Heart right ventricle (tissue), 16 donors: ENCODE measurements around the gene DHRSX. TPM values are rescaled to one million over a fixed set of nuclear protein-coding genes. Genes with fewer than 3 reads are reported as not detected.

Source experiments
- ATAC-seq, 8 donors: fragments of 200-7000 bp; cut with Tn5 transposase; one replicate each; pipeline ENCODE4 v1.9.1; 2020; ENCODE audit warnings: mild to moderate bottlenecking in 8 of 8, moderate library complexity in 8 of 8, moderate number of reproducible peaks in 1 of 8
- DNase-seq, 2 donors: peaks; one replicate each; pipeline ENCODE4 v3.0.0-alpha.2; 2020
- H3K27ac ChIP-seq, 10 donors: fragments of 200-600 bp; sonication (generic) in 2 of 10; one replicate each; pipeline versions ENCODE4 v1.5.0 to v1.8.0; 2020 to 2022; ENCODE audit warnings: mild to moderate bottlenecking in 3 of 10
- H3K27me3 ChIP-seq, 7 donors: fragments of 200-600 bp; one replicate each; pipeline ENCODE4 v1.8.0; 2021 to 2022; ENCODE audit warnings: mild to moderate bottlenecking in 2 of 7
- H3K36me3 ChIP-seq, 9 donors: fragments of 200-600 bp; sonication (generic) in 1 of 9; one replicate each; pipeline versions ENCODE4 v1.5.0 to v1.8.0; 2020 to 2022; ENCODE audit warnings: mild to moderate bottlenecking in 2 of 9
- H3K4me1 ChIP-seq, 9 donors: fragments of 200-600 bp; sonication (generic) in 1 of 9; one replicate each; pipeline versions ENCODE4 v1.5.0 to v1.8.0; 2020 to 2022; ENCODE audit warnings: mild to moderate bottlenecking in 4 of 9
- H3K4me3 ChIP-seq, 10 donors: fragments of 200-600 bp; sonication (generic) in 2 of 10; one replicate each; pipeline versions ENCODE4 v1.5.0 to v1.8.0; 2020 to 2022; ENCODE audit warnings: mild to moderate bottlenecking in 7 of 10, moderate library complexity in 2 of 10
- H3K9me3 ChIP-seq, 11 donors: fragments of 200-600 bp in 10 of 11; sonication (generic) in 2 of 11; one replicate each; pipeline versions ENCODE4 v1.5.0 to v1.8.0; 2013 to 2022; ENCODE audit warnings: mild to moderate bottlenecking in 2 of 11, control low read depth in 1 of 11, moderate library complexity in 1 of 11
- WGBS, 2 donors: extraction: QIAGEN DNeasy Blood & Tissue Kit; methylation state at CpG; one replicate each; pipeline ENCODE4 v1.1.7; 2013; ENCODE audit warnings: inconsistent platforms in 1 of 2; 5-methylcytosine and 5-hydroxymethylcytosine counted together
- intact Hi-C, 10 donors: fragments of 100-400 bp; cut with DNase I; formaldehyde crosslinking; loops; one replicate each; pipeline versions ENCODE4 v1.11.1 to v1.14.2; 2022
- polyA plus RNA-seq, 2 donors: library from polyadenylated mRNA; stranded (reverse); fragments of 200-250 nt; gene quantifications; one replicate each; pipeline ENCODE4 v1.2.3, GENCODE V29; 2013
- total RNA-seq, 10 donors: library from RNA; stranded (reverse); fragmentation: NEBNext Ultra II Directional in 3 of 10; extraction: Animal tissue kit (Norgen Biotek cat#: 25700) in 3 of 10; gene quantifications; one replicate each; pipeline versions ENCODE4 v1.2.1 to v1.2.4, GENCODE V29; 2021 to 2023
- TF ChIP-seq, protein P1 (sequence below), 9 donors: fragments of 200-600 bp; sonication (generic) in 2 of 9; IDR thresholded peaks; one replicate each; pipeline versions ENCODE4 v1.5.0 to v1.8.0; 2021 to 2022; ENCODE audit warnings: antibody characterized with exemption in 9 of 9, mild to moderate bottlenecking in 5 of 9, moderate library complexity in 1 of 9
- donor health status: Arrhythmogenic right ventricular cardiomyopathy.
- donor health status: ischemic (EF 13 %, LVEDD 7.1; RV severe dilation, severe dysfunction).
- donor health status: healthy with polysubstance abuse.
- donor health status: DM: no; HTN: yes; CAD: no.
- donor health status: DM: no; HTN: no; CAD: no.
- donor health status: ischemic (EF 25% LVEDD 6.9; RV normal size, moderate dysfunction).
- donor health status: ischemic (EF 25% LVEDD 5.7; RV mildly dilated, moderate dysfunction).
- donor health status: healthy.
- donor health status: DM: yes; HTN: yes; CAD: no.
- donor health status: Ischemic cardiomyopathy.
- donor health status: ischemic (EF 35%, LVEDD 5.7; RV mildly dilated, moderate dysfunction).
- donor health status: nonischemic (EF 11% LVEDD 7.7; RV severe dilation, severe dysfunction).
- donor health status: DM: yes; HTN: yes; CAD: no.
- donor health status: PGD.
- donor health status: ischemic (EF 29% LVEDD 5.4; RV normal size, mild dysfunction).
- donor health status: nonischemic (EF 23%, LVEDD 6.1; RV moderate dilation, normal function).

DHRSX gene
- total and polyA plus RNA-seq, 12 donors, result 13.8 to 35.9 (median 26.2) TPM

DNA sequence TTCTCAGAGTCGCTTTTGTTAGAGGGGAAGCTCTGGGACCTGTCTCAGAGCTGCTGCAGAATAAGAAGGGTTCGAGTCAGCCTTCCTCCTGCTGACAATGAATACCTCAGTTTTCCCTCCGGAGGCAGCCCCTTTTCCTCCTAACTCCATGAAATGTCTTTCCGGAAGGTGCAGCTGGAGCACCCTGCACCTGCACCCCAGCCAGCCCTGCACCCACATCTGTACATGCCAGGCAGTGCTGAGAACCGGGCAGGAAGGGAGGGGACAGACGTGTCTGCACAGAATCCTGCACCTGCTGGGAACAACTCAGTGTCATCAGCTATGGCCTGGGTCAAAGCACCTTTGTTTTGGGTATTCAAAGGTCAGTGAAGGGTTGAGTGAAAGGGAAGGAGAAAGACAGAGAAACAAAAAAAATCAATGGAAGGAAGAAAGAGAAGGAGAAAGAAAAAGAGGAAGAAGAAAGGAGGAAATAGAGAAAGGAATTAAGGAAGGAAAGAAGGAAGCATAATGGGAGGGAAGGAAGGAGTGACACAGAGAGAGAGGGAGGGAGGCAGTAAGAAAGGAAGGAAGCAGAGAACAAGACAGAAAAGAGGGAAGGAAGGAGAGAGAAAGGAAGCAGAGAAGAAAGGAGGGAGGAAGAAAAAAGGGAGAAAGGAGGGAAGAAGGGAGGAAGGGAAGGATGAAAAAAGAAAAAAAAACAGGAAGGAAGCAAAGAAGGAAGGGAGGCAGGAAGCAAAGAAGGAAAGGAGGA, 273.7 kb downstream of the DHRSX start:
- peaks cover 0 to 36% (median 3%) of the 10 kb centered on the region in 9 donors for H3K36me3 ChIP-seq
- TF ChIP-seq, protein P1, sequence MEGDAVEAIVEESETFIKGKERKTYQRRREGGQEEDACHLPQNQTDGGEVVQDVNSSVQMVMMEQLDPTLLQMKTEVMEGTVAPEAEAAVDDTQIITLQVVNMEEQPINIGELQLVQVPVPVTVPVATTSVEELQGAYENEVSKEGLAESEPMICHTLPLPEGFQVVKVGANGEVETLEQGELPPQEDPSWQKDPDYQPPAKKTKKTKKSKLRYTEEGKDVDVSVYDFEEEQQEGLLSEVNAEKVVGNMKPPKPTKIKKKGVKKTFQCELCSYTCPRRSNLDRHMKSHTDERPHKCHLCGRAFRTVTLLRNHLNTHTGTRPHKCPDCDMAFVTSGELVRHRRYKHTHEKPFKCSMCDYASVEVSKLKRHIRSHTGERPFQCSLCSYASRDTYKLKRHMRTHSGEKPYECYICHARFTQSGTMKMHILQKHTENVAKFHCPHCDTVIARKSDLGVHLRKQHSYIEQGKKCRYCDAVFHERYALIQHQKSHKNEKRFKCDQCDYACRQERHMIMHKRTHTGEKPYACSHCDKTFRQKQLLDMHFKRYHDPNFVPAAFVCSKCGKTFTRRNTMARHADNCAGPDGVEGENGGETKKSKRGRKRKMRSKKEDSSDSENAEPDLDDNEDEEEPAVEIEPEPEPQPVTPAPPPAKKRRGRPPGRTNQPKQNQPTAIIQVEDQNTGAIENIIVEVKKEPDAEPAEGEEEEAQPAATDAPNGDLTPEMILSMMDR (IDR thresholded peaks at IDR 0.05), result no peak
- no peak for ATAC-seq

DNA sequence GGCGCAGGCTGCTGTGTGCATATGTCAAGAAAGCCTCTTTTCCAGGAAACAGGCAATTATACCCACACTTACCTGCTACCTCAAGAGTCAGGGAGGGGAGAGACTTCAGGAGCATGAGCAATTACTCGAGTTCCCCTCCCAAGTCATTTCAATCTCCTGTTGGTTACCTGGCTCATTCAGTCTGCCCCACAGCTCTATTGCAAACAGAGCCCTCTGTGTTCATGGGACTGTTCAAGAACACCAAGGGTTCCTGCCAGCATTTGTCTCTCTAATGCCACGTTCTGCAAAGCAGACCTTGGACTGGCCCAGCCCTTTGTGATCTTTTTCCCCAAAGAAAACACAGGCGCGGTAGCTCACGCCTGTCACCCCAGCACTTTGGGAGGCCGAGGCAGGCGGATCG, 274.6 kb downstream of the DHRSX start:
- TF ChIP-seq, protein P1 (IDR thresholded peaks at IDR 0.05), result no peak
- Histone ChIP-seq H3K27ac (no peak overlapping the region), H3K27me3 (no peaks in the 10 kb centered on the region), H3K4me3 (no peak overlapping the region), H3K4me1 (no peaks in the 10 kb centered on the region), H3K9me3 (peaks cover 0 to 21% (median 0%) of the 10 kb centered on the region in 11 donors), H3K36me3 (peaks cover 0 to 45% (median 5%) of the 10 kb centered on the region in 9 donors)
- DNase-seq, result no peak
- no peak for ATAC-seq
- intact Hi-C loops, result no loop called here
- 82 to 90% methylated on average over 9 of the region's 9 CpGs for WGBS, 2 donors

More for the DNA sequence above, 273.7 kb downstream of the DHRSX start:
- WGBS, 2 donors, result 91 to 95% methylated on average over 6 of the region's 6 CpGs
- no peaks in the 10 kb centered on the region for H3K27me3 ChIP-seq
- no peak for DNase-seq
- H3K4me3 ChIP-seq, result no peak overlapping the region
- H3K9me3 ChIP-seq, result peaks cover 0 to 20% (median 0%) of the 10 kb centered on the region in 11 donors
- H3K4me1 ChIP-seq, result no peaks in the 10 kb centered on the region
- no peak overlapping the region for H3K27ac ChIP-seq
- intact Hi-C loops, result no loop called here

DNA sequence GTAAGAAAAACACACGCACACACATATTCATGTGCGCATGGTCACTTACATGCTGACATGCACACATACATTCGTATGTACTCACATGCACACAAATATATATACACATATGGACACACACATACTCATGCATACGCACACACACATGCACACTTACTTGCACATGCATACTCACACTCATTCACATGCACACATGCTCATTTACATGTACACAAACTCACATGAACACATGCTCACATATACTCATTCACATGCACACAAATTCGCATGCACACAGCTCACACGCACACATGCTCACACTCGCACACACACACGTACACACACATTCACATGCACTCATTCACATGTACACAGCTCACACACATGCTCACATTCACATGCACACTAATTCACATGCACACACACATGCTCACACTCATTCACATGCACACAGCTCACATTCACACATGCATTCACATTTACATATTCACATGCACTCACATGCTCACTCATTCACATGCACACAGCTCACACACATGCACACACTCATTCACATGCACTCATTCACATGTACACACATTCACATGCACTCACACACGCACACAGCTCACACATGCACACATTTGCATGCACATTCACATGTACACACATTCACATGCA, 276.1 kb downstream of the DHRSX start:
- ATAC-seq, result no peak
- no peak overlapping the region for H3K27ac ChIP-seq
- no peak for DNase-seq
- no peaks in the 10 kb centered on the region for H3K4me1 ChIP-seq
- TF ChIP-seq, protein P1 (IDR thresholded peaks at IDR 0.05), result no peak
- intact Hi-C loops, result no loop called here
- H3K9me3 ChIP-seq, result peaks cover 0 to 34% (median 6%) of the 10 kb centered on the region in 11 donors
- no peak overlapping the region for H3K4me3 ChIP-seq
- H3K36me3 ChIP-seq, result peaks cover 0 to 50% (median 15%) of the 10 kb centered on the region in 9 donors
- 94 to 95% methylated on average over 9 of the region's 9 CpGs for WGBS, 2 donors
- no peaks in the 10 kb centered on the region for H3K27me3 ChIP-seq

DNA sequence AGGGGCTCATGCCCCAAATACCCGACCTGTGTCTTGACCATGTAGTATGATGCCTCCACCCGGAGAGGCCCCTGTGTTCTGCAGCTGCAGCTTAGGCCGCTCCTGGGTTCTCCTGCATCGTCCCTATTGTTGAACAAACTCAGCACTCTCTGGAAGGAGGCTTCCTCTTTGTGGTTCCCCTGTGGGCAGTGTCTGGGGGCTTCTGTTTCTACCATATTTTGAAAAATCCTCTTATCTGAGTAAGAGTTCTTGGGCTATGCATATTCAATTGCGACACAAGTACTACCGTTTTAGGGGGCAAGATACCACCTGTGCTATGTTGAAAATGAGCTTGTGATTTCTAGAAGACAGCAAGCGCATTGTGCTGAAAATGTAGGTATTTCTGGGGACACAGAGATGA, 276.6 kb downstream of the DHRSX start:
- H3K4me1 ChIP-seq, result no peaks in the 10 kb centered on the region
- ATAC-seq, result no peak

More for the DNA sequence above, 276.6 kb downstream of the DHRSX start:
- H3K4me3 ChIP-seq, result no peak overlapping the region
- TF ChIP-seq, protein P1 (IDR thresholded peaks at IDR 0.05), result no peak
- intact Hi-C loops, result no loop called here
- DNase-seq, result no peak
- WGBS, 2 donors, result 76 to 81% methylated on average over 7 of the region's 7 CpGs
- H3K27ac ChIP-seq, result no peak overlapping the region
- H3K27me3 ChIP-seq, result no peaks in the 10 kb centered on the region
- peaks cover 0 to 52% (median 19%) of the 10 kb centered on the region in 9 donors for H3K36me3 ChIP-seq
- peaks cover 0 to 40% (median 12%) of the 10 kb centered on the region in 11 donors for H3K9me3 ChIP-seq
